ENCODE measurements around the gene ZNF200. TPM values are rescaled to one million over a fixed set of nuclear protein-coding genes. Genes with fewer than 3 reads are reported as not detected.
"Not testable (repeated sequence)": the region's sequence is repeated elsewhere in the genome, so short reads cannot be mapped to it uniquely, and the experiment has no call there.

Gene ZNF200
- total and polyA plus RNA-seq, 2 donors (not counting 1 experiment from before 2014, with no cell fraction given), result 2.7 to 20.1 TPM

DNA sequence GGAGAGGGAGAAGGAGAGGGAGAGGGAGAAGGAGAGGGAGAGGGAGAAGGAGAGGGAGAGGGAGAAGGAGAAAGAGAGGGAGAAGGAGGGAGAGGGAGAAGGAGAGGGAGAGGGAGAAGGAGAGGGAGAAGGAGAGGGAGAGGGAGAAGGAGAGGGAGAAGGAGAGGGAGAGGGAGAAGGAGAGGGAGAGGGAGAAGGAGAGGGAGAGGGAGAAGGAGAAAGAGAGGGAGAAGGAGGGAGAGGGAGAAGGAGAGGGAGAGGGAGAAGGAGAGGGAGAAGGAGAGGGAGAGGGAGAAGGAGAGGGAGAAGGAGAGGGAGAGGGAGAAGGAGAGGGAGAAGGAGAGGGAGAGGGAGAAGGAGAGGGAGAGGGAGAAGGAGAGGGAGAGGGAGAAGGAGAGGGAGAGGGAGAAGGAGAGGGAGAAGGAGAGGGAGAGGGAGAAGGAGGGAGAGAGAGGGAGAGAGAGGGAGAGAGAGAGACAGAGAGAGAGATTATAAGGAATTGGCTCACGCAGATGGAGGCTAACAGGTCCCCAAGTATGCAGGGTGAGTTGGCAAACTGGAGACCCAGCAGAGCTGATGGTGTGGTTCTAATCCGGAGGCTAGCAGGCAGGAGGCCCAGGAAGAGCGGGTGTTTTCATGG, 37.1 kb downstream of the ZNF200 start:
- POLR2A ChIA-PET; DNase-seq; CTCF ChIA-PET; H3K36me3 ChIP-seq (replicated peaks in 1 of 2; ENCODE audit: control extremely low read depth in 1 of 2, control insufficient read depth in 1 of 2, extremely low read depth in 1 of 2, insufficient read depth in 2 of 2, low read length in 1 of 2); H3K79me2 ChIP-seq (ENCODE audit: control insufficient read depth, insufficient read depth, low read length); H3K27ac Mint-ChIP-seq; H4K20me1 ChIP-seq (ENCODE audit: control insufficient read depth, insufficient read depth, low read length, poor library complexity, severe bottlenecking); H3K4me3 ChIP-seq (ENCODE audit: control extremely low read depth in 1 of 5, extremely low read depth in 1 of 5, insufficient read depth in 1 of 5, low read depth in 2 of 5, low read length in 4 of 5); H3K4me1 Mint-ChIP-seq; intact Hi-C loops (cut with micrococcal nuclease); H3K4me3 Mint-ChIP-seq; H3K4me2 ChIP-seq (replicated peaks; ENCODE audit: low read depth, low read length, poor library complexity, severe bottlenecking); H3K9ac ChIP-seq (ENCODE audit: low read length); H3K27ac ChIP-seq (ENCODE audit: low read length in 2 of 2); H3K4me1 ChIP-seq (ENCODE audit: control insufficient read depth in 2 of 2, insufficient read depth in 2 of 2, low read length in 2 of 2); H2AFZ ChIP-seq (ENCODE audit: insufficient read depth, low read depth, low read length, poor library complexity, severe bottlenecking); H3K9me3 Mint-ChIP-seq (ENCODE audit: insufficient read depth); ATAC-seq (ENCODE audit: low read depth): not testable (repeated sequence)
- H3K27me3 ChIP-seq (replicated peaks in 1 of 4; ENCODE audit: control extremely low read depth in 1 of 4, control insufficient read depth in 3 of 4, insufficient read depth in 4 of 4, low read length in 3 of 4), result peaks cover 0 to 39% (median 23%) of the 10 kb centered on the region in 4 experiments
- WGBS (ENCODE audit: insufficient coverage), result 87% methylated on average over 3 of the region's 3 CpGs
- H3K27me3 Mint-ChIP-seq, result peaks cover 45% of the 10 kb centered on the region
- peaks cover 0 to 19% (median 0%) of the 10 kb centered on the region in 3 donors for H3K9me3 ChIP-seq (ENCODE audit: control extremely low read depth in 1 of 3, control insufficient read depth in 2 of 3, insufficient read depth in 1 of 3, low read length in 2 of 3)

DNA sequence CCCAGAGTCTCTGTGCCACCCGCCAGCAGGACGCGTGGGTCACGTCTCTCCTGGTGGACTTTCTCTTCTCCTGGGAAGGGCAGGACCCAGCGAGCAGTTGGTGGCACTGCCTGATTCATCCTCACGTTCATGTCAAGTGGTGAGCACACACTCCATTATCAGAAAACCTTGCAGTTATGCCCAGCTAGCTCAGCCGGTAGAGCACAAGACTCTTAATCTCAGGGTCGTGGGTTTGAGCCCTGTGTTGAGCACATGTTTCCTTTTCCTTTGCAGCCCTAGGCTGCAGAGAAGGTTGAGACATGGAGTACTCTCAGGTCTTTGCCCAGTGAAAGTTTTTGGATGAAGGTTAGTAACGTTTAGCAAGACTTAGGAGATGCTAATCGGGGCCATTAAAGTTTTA, 39.0 kb downstream of the ZNF200 start:
- ChIA-PET POLR2A (no interaction called here), CTCF (no interaction called here)
- Mint-ChIP-seq H3K4me3 (no peak overlapping the region), H3K9me3 (ENCODE audit: insufficient read depth) (no peaks in the 10 kb centered on the region), H3K4me1 (peaks cover 5% of the 10 kb centered on the region), H3K27ac (no peak overlapping the region), H3K27me3 (peaks cover 49% of the 10 kb centered on the region)
- Histone ChIP-seq H3K79me2 (ENCODE audit: control insufficient read depth, insufficient read depth, low read length) (no peaks in the 10 kb centered on the region), H3K36me3 (replicated peaks in 1 of 2; ENCODE audit: control extremely low read depth in 1 of 2, control insufficient read depth in 1 of 2, extremely low read depth in 1 of 2, insufficient read depth in 2 of 2, low read length in 1 of 2) (no peaks in the 10 kb centered on the region), H3K27me3 (replicated peaks in 1 of 4; ENCODE audit: control extremely low read depth in 1 of 4, control insufficient read depth in 3 of 4, insufficient read depth in 4 of 4, low read length in 3 of 4) (peaks cover 0 to 54% (median 36%) of the 10 kb centered on the region in 4 experiments), H3K9me3 (ENCODE audit: control extremely low read depth in 1 of 3, control insufficient read depth in 2 of 3, insufficient read depth in 1 of 3, low read length in 2 of 3) (peaks cover 0 to 37% (median 3%) of the 10 kb centered on the region in 3 donors), H3K4me2 (replicated peaks; ENCODE audit: low read depth, low read length, poor library complexity, severe bottlenecking) (no peak overlapping the region), H3K4me3 (ENCODE audit: control extremely low read depth in 1 of 5, extremely low read depth in 1 of 5, insufficient read depth in 1 of 5, low read depth in 2 of 5, low read length in 4 of 5) (no peak overlapping the region), H3K4me1 (ENCODE audit: control insufficient read depth in 2 of 2, insufficient read depth in 2 of 2, low read length in 2 of 2) (peaks cover 1 to 5% of the 10 kb centered on the region in 2 donors), H3K27ac (ENCODE audit: low read length in 2 of 2) (no peak overlapping the region), H4K20me1 (ENCODE audit: control insufficient read depth, insufficient read depth, low read length, poor library complexity, severe bottlenecking) (no peaks in the 10 kb centered on the region), H3K9ac (ENCODE audit: low read length) (no peak overlapping the region), H2AFZ (ENCODE audit: insufficient read depth, low read depth, low read length, poor library complexity, severe bottlenecking) (no peak overlapping the region)
- 67% methylated on average over 8 of the region's 10 CpGs for WGBS (ENCODE audit: insufficient coverage)
- no peak for DNase-seq
- TF ChIP-seq, protein P1, sequence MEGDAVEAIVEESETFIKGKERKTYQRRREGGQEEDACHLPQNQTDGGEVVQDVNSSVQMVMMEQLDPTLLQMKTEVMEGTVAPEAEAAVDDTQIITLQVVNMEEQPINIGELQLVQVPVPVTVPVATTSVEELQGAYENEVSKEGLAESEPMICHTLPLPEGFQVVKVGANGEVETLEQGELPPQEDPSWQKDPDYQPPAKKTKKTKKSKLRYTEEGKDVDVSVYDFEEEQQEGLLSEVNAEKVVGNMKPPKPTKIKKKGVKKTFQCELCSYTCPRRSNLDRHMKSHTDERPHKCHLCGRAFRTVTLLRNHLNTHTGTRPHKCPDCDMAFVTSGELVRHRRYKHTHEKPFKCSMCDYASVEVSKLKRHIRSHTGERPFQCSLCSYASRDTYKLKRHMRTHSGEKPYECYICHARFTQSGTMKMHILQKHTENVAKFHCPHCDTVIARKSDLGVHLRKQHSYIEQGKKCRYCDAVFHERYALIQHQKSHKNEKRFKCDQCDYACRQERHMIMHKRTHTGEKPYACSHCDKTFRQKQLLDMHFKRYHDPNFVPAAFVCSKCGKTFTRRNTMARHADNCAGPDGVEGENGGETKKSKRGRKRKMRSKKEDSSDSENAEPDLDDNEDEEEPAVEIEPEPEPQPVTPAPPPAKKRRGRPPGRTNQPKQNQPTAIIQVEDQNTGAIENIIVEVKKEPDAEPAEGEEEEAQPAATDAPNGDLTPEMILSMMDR (IDR thresholded peaks at IDR 0.05), result no peak
- TF ChIP-seq EZH2 (IDR thresholded peaks at IDR 0.05; ENCODE audit: borderline replicate concordance, insufficient read depth, low read depth, low read length, poor library complexity, severe bottlenecking), result no peak
- intact Hi-C loops (cut with micrococcal nuclease), result no loop called here
- ATAC-seq (ENCODE audit: low read depth), result no peak

Measured in B cell (primary cell).